NCI-H1105 treated with DMSO at 0.1 percent for 48 hours (cell line): ENCODE measurements around the gene IFIT3.

ENCODE experiments used
- DNase-seq: peaks from one replicate; lab custom pipeline; 2025; lab: John Stamatoyannopoulos, UW

Gene IFIT3

DNA sequence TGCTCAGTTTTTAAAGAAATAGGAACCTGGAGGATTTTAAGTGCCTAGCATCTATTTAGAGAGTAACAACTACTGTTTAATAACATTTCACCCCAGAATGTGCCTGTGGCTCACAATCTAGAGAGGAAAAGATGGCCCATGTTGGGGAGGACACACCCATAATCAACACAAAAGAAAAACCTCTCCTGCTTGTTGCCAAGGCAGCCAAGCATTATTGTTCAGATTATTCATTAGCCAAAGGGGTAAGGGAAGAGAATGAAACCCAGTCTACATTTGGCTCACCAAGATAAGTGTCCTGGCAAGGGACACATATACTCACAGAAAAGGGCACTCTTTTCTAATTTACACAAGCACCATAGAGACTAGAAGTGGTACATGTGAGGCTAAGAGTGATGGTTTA lies 32.4 kb downstream of the IFIT3 start:
- no peak for DNase-seq

- no peak for DNase-seq
Observed at GRCh38 chr10:89362929-89363328, 35.1 kb downstream of the IFIT3 start.

DNA sequence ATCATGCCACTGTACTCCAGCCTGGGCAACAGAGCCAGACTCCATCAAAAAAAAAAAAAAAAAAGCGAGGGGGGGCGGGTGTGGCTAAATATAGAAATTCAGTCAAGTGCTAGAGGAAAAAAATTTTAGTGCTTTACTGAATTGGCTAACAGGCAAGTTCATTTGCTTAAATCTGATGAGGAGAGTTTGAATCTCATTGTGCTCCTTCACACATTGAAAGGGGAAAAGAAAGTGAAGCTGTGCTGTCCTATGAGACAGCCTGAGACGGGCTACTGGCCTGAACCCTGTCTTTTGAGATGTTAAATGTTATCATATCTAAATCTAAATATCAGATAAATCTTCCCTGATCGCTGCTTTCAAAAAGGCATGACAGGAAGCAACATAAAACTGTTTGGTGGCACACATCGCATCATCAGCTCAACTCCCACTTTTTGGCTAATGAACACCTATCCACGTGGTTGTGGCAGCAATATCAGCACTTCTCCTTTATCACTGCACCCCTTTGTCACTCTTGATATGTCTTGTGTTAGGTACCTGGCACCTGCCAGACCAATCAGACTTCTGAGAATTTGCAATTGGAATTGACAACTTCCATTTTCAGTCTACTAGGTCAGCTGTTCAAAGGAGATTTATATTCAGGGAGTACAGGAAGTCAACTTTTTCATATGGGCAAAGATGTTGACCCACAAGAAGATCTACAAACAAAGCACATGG lies 36.1 kb downstream of the IFIT3 start:
- no peak for DNase-seq

DNA sequence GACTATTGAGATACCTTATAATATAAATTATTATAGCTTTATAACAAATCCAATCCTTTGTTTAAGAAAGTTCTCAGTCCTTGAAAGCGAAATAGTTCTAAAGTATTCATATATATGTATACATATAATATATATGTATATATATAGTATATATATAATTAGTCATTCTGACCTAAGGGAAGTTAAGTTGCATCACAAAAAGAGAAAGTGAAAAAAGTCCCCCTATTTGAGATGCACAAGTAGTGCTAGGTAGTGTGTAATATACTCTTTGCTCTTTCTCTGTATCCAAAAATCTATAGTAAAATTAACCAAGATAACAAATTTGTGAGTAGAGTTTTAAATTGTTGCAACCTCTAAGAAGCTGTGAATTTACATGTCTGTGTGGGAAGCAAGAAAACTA lies 36.7 kb downstream of the IFIT3 start:
- DNase-seq: no peak

- DNase-seq: peak; percentile 32
Observed at GRCh38 chr10:89367529-89367928, 39.7 kb downstream of the IFIT3 start.

DNA sequence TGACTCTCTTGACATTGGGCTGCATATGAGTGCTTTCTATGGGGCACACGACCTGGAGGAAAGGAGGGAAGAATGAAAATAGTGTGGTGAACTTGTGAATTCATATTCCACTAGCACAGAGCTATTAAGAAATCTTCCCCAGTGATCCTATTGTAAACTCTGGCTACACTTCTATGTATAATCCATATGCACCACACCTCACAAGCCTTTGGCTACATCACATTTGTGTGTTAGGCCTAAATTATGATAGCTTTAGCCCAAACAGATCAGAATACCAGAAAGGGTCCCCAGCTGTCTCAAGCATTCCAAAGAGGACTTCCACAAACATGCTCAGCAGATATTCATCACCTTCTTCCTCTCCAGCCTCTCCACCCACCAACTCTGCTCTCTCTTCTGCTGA lies 40.3 kb downstream of the IFIT3 start:
- DNase-seq: no peak

GRCh38 chr10:89369156-89370105 lies 41.6 kb downstream of the IFIT3 start:
- peak; percentile 8 for DNase-seq

- DNase-seq: no peak
Observed at GRCh38 chr10:89371079-89371478, 43.3 kb downstream of the IFIT3 start.

DNA sequence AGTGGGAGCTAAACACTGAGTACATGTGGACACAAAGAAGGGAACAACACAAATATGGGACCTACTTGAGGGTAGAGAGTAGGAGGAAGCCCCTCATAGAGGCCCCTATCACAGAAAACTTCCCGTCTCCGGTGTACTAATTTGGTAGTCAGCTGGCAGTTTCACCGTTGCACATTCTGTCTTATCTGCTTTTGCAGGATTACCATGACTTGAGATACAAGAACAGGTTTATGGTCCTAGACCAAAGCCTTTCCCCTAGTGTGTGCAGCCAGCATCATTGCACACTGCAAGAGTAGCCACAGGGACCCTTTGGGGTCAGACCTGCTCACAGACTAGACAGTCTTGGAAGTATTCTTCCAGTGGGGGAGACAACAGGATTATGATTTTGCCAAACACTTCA lies 44.2 kb downstream of the IFIT3 start:
- DNase-seq: no peak

DNA sequence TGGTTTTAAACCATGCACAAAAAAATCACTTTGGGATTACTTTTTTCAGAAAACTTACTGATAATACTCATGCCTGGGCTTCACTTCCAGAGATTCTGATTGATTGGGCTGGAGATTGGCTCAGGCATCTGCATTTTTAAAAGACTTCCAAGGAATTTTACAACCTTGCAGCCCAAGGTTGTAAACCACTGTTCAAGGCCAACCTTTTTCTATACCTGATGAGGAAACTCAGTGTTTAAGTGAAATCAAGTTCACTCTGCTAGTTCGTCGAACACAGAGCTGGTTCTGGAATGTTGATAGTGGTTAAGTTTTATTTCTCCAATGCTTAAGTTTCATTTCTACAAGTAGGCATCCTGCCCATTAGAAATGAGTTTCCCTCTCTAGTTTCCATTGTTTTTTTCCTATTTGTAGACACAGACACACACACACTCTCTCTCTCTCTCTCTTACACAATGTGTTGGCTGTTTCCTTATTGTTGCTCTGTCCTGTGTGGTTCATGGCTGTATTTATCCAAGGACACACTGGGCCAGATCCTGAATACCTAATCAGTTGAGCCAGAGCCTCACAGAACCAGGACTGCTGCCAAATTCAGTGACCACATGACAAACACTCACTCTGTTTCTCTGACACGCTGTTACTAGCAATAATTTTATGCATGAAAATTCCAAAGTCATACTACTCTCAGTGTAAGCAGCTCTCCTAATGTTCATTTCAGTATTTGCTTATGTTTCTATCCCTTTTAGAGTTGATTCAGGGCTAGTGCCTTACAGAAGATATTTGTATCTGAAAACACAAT lies 46.3 kb downstream of the IFIT3 start:
- DNase-seq: no peak

GRCh38 chr10:89374713-89375141 lies 46.9 kb downstream of the IFIT3 start:
- no peak for DNase-seq

DNA sequence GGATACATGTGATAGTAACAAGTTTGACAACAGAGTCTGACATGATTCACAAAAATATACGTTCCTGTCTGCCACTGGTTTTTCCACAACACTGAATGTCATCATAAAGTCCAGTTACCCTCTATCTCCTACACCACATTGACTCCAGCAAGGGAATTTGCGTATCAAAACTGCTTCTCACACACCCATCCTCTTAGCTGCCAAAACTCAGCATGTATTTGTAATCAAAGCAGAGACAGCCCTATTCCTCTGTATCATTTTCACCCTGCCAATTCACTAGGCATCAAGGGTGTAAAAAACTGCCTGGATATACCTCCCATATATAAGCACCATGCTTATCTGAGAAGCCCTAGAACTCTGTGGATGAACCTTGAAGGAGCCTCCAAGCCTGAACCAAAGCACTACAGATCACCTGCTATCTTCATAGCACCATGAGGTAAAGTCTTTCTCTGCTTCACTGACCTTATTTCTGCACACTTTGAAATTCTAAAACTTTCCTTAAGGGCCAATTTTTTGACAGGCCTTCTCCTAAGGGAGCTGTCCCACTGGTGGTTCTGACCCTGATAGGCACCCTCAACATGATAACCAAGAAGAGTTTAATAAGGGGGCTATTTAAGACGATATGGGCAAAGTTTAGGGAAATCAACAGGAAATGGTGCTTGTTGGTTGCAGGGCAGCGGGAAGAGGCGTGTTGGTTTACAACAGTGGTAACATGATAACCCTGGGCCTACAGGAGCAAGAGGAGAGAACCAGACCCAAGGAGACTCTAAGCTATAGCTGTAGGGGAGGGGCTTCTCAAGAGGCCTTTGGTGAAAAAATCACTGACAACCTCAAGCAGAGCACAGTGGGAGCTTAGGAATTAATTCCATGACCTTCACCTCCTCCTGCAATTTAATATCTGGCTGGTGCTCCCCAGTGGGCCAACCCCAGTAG lies 50.2 kb downstream of the IFIT3 start, which contains the start of gene IFIT1B:
IFIT1B (plus strand) TSS at position 352 of the 933 bp plus-strand sequence; CDS start at position 432, 80 bp downstream.
- DNase-seq: no peak

- DNase-seq: no peak
Observed at GRCh38 chr10:89379103-89379502, 51.3 kb downstream of the IFIT3 start.

DNA sequence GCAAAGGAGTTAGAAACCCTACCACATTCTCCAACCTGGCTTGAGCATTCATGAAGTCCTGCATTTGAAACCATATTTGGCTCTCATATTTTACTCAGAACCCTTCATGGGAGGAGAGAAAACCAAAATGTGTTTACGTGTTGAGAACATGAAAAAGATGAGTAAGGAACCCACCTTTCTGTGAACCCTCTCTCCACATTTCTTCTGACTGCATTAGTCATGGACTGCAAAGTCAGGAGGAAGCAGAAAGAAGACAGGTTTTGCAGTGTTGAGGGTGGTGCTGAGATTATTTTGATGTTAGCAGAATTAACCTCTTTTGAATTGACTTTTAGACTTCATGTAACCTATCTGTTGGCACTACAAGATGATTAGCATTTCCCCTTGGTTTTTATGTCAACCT lies 55.0 kb downstream of the IFIT3 start:
- DNase-seq: no peak

DNA sequence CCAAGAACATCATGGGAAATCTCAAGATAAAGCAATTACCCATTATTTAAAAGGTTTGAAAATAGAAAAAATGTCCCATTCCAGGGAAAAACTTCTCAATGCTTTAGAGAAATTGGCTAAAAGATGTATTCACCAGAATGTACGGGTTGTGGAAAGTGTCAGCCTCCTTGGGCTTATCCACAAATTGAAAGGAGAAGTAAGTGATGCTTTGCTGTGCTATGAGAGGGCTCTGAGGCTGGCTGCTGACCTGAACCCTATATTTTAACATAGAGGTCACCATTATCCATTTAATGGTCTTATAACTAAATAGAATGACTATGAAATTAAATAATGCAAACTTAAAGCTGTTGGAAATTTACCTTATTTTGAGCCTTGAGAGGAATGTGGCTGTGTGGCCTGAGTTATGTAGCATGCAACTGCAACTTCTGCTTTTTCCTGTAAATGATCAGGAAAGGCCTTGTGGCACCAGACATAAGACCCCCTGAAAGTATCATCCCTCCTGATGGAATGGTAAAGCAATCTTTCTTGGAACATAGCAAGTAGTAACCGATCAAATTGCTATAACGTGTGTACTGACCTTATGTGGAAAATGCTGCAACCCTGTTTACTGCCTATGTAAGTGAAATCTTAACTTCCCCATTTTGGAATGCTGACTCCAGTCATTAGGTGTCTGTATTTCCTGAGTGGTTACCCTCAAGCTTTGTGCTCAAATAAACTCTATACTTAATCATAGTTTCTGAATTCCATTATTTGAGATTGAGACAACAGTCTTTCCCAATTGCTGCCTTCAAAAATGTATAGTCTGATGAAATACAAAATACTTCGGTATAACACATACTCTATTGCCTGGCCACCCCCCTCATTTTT lies 56.9 kb downstream of the IFIT3 start:
- no peak for DNase-seq

GRCh38 chr10:89388806-89389205 lies 61.0 kb downstream of the IFIT3 start:
- no peak for DNase-seq

DNA sequence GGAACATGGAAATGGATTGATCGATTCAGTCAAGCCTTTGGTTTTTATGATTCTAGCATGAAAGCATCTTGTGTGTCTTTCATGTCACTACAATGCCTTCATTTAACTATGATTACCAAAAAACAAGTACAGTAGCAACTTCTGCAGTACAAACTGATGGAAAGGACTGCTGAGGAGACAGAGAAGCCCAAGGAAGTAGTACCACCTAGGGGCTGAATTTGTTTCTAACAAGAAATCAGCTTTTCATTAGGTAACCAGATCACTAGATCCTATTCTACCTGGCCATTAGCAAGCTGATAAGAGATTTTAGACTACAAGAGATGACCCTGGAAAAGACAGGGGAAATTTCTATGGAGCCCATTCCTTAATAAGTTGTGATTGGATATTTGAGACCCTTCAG lies 61.5 kb downstream of the IFIT3 start:
- peak; percentile 24 for DNase-seq
